NCI-H526 treated with DMSO at 0.1 percent for 48 hours (cell line): ENCODE results near the gene CDC42BPB.
"Not testable (repeated sequence)": the region's sequence is repeated elsewhere in the genome, so short reads cannot be mapped to it uniquely, and the experiment has no call there.

Source experiments
- DNase-seq: peaks from one replicate; lab custom pipeline; 2025; lab: John Stamatoyannopoulos, UW

Gene CDC42BPB

GRCh38 chr14:102900631-102901571, 156.4 kb downstream of the CDC42BPB start:
- no peak for DNase-seq

GRCh38 chr14:102899516-102899900, 157.8 kb downstream of the CDC42BPB start:
- no peak for DNase-seq

- DNase-seq = no peak
Observed at GRCh38 chr14:102898776-102899515, 158.4 kb downstream of the CDC42BPB start.

GRCh38 chr14:102898298-102898697, 159.1 kb downstream of the CDC42BPB start:
- DNase-seq = no peak

- no peak for DNase-seq
Observed at GRCh38 chr14:102897299-102898027, 159.9 kb downstream of the CDC42BPB start.

- DNase-seq = not testable (repeated sequence)
Observed at GRCh38 chr14:102896735-102897134, 160.6 kb downstream of the CDC42BPB start.

- no peak for DNase-seq
Observed at GRCh38 chr14:102893452-102893851, 163.9 kb downstream of the CDC42BPB start.

- no peak for DNase-seq
Observed at GRCh38 chr14:102892651-102893050, 164.7 kb downstream of the CDC42BPB start.

GRCh38 chr14:102891556-102891955, 165.8 kb downstream of the CDC42BPB start:
- no peak for DNase-seq

GRCh38 chr14:102891111-102891510, 166.2 kb downstream of the CDC42BPB start:
- DNase-seq = no peak

GRCh38 chr14:102889615-102890014, 167.7 kb downstream of the CDC42BPB start:
- DNase-seq = no peak

- no peak for DNase-seq
Observed at GRCh38 chr14:102888748-102889147, 168.6 kb downstream of the CDC42BPB start.

- no peak for DNase-seq
Observed at GRCh38 chr14:102885737-102886447, 171.5 kb downstream of the CDC42BPB start.

- no peak for DNase-seq
Observed at GRCh38 chr14:102883554-102883953, 173.8 kb downstream of the CDC42BPB start.

- DNase-seq = no peak
Observed at GRCh38 chr14:102883089-102883541, 174.2 kb downstream of the CDC42BPB start.
